ENCODE measurements around the gene AANAT. TPM values are rescaled to one million over a fixed set of nuclear protein-coding genes. Genes with fewer than 3 reads are reported as not detected.

AANAT gene
- not detected for total RNA-seq

GRCh38 chr17:76467366-76467765 lies at the start of gene AANAT:
TSS of gene AANAT (plus strand) at chr17:76467603. CDS start at chr17:76468747, 1,144 bp downstream.
- DNase-seq = no peak
- TF ChIP-seq POLR2A (IDR thresholded peaks at IDR 0.05) = no peak
- TF ChIP-seq CTCF (IDR thresholded peaks at IDR 0.05) = no peak
- no peak for TF ChIP-seq POLR2AphosphoS5 (IDR thresholded peaks at IDR 0.05)
- TF ChIP-seq EP300 (IDR thresholded peaks at IDR 0.05; ENCODE audit: low read depth) = no peak
- H3K27me3 ChIP-seq = no peaks in the 10 kb centered on the region
- intact Hi-C loops (cut with DNase I; ENCODE audit: low total_unique reads) (no loop called here), in situ Hi-C loops (cut with MboI; ENCODE audit: low pct_ligation_motif_present in 1 of 4, low pct_unique_long_range_greater_than_20kb in 1 of 4, low sequenced_read_pairs in 3 of 4) (loop anchor here (5.0 to 10.0 kb wide), 2 partner anchors 40 to 47 kb away; no protein-coding TSS in a partner anchor)
- 77% methylated on average over 11 of the region's 11 CpGs; no CpG with 5 or more reads in 1 of the 2 donors for WGBS, 2 donors (ENCODE audit: low coverage in 1 of 2)
- H3K27ac ChIP-seq = no peak within 1 kb of the TSS
- peaks cover 0 to 4% (median 0%) of the 10 kb centered on the region in 4 donors for H3K4me1 ChIP-seq
- H3K36me3 ChIP-seq = no peaks in the 10 kb centered on the region
- no peak within 1 kb of the TSS for H3K4me3 ChIP-seq
- no peaks in the 10 kb centered on the region for H3K9me3 ChIP-seq

GRCh38 chr17:76419576-76420260 lies 47.7 kb upstream of the AANAT start:
- WGBS, 2 donors (ENCODE audit: low coverage in 1 of 2) = 80 to 85% methylated on average over 3 to 15 of the region's 17 CpGs
- no peak for TF ChIP-seq POLR2AphosphoS5 (IDR thresholded peaks at IDR 0.05)
- DNase-seq = no peak
- Histone ChIP-seq H3K27ac (no peak overlapping the region), H3K36me3 (no peaks in the 10 kb centered on the region), H3K27me3 (no peaks in the 10 kb centered on the region), H3K4me3 (no peak overlapping the region), H3K9me3 (no peaks in the 10 kb centered on the region), H3K4me1 (peaks cover 0 to 18% (median 9%) of the 10 kb centered on the region in 4 donors)
- intact Hi-C loops (cut with DNase I; ENCODE audit: low total_unique reads) (no loop called here), in situ Hi-C loops (cut with MboI; ENCODE audit: low pct_ligation_motif_present in 1 of 4, low pct_unique_long_range_greater_than_20kb in 1 of 4, low sequenced_read_pairs in 3 of 4) (no loop called here)

GRCh38 chr17:76420356-76421043 lies 46.9 kb upstream of the AANAT start:
- Histone ChIP-seq H3K36me3 (no peaks in the 10 kb centered on the region), H3K4me1 (peaks cover 0 to 15% (median 7%) of the 10 kb centered on the region in 4 donors), H3K27ac (no peak overlapping the region), H3K9me3 (no peaks in the 10 kb centered on the region), H3K27me3 (no peaks in the 10 kb centered on the region), H3K4me3 (no peak overlapping the region)
- in situ Hi-C loops (cut with MboI; ENCODE audit: low pct_ligation_motif_present in 1 of 4, low pct_unique_long_range_greater_than_20kb in 1 of 4, low sequenced_read_pairs in 3 of 4) (no loop called here), intact Hi-C loops (cut with DNase I; ENCODE audit: low total_unique reads) (no loop called here)
- TF ChIP-seq CTCF (IDR thresholded peaks at IDR 0.05) = no peak
- 69 to 75% methylated on average over 1 to 10 of the region's 10 CpGs for WGBS, 2 donors (ENCODE audit: low coverage in 1 of 2)
- no peak for DNase-seq

- no peaks in the 10 kb centered on the region for H3K9me3 ChIP-seq
- H3K36me3 ChIP-seq = no peaks in the 10 kb centered on the region
- peaks cover 0 to 15% (median 7%) of the 10 kb centered on the region in 4 donors for H3K4me1 ChIP-seq
- no peaks in the 10 kb centered on the region for H3K27me3 ChIP-seq
- H3K27ac ChIP-seq = no peak overlapping the region
- TF ChIP-seq EP300 (IDR thresholded peaks at IDR 0.05; ENCODE audit: low read depth) = no peak
- TF ChIP-seq POLR2A (IDR thresholded peaks at IDR 0.05) = no peak
- no peak for TF ChIP-seq POLR2AphosphoS5 (IDR thresholded peaks at IDR 0.05)
- TF ChIP-seq CTCF (IDR thresholded peaks at IDR 0.05) = no peak
- no peak for DNase-seq
- WGBS, 2 donors (ENCODE audit: low coverage in 1 of 2) = 59% methylated on average over 7 of the region's 7 CpGs; no CpG with 5 or more reads in 1 of the 2 donors
- no peak overlapping the region for H3K4me3 ChIP-seq
- in situ Hi-C loops (cut with MboI; ENCODE audit: low pct_ligation_motif_present in 1 of 4, low pct_unique_long_range_greater_than_20kb in 1 of 4, low sequenced_read_pairs in 3 of 4) = no loop called here
- intact Hi-C loops (cut with DNase I; ENCODE audit: low total_unique reads) = no loop called here
These were observed 46.4 kb upstream of the AANAT start for GRCh38 chr17:76421044-76421407.

All from transverse colon (tissue), 4 donors.